ENCODE results near the gene ADPRS. TPM values are rescaled to one million over a fixed set of nuclear protein-coding genes. Genes with fewer than 3 reads are reported as not detected.

The ADPRS gene
- total RNA-seq, 4 donors from 2014 or later = 54.5 to 119 (median 71.2) TPM

DNA sequence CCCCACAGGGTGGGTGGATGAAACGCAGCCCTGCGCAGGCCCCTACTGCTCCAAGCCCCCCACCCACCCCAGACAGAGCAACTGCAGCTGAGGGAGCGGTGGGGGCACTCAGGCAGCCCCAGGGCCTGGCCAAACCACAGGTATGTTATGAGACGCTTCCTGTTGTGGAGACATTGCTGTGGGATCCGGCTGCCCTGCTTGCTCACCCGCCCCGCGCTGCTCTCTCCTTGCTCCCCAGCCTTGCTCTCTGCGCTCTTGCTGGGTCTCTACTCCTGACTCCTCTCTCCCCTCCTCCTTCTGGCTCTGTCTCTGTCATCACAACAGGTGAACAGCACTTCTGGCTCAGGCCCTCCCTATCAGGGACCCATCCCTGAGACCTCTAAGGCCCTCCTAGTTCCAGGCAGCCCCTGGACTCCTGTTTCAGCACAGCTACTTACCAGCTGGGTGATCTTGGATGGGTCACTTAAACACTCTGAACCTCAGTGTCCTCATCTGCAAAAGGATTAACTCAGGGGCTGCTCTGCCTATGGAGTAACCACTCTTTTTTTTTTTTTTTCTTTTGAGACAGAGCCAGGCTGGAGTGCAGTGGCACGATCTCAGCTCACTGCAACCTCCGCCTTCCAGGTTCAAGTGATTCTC is 20.5 kb downstream of the ADPRS start:
- intact Hi-C loops (cut with DNase I; ENCODE audit: low total_unique reads) = no loop called here
- no peak for TF ChIP-seq POLR2A (IDR thresholded peaks at IDR 0.05)
- TF ChIP-seq, protein P1, sequence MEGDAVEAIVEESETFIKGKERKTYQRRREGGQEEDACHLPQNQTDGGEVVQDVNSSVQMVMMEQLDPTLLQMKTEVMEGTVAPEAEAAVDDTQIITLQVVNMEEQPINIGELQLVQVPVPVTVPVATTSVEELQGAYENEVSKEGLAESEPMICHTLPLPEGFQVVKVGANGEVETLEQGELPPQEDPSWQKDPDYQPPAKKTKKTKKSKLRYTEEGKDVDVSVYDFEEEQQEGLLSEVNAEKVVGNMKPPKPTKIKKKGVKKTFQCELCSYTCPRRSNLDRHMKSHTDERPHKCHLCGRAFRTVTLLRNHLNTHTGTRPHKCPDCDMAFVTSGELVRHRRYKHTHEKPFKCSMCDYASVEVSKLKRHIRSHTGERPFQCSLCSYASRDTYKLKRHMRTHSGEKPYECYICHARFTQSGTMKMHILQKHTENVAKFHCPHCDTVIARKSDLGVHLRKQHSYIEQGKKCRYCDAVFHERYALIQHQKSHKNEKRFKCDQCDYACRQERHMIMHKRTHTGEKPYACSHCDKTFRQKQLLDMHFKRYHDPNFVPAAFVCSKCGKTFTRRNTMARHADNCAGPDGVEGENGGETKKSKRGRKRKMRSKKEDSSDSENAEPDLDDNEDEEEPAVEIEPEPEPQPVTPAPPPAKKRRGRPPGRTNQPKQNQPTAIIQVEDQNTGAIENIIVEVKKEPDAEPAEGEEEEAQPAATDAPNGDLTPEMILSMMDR (IDR thresholded peaks at IDR 0.05) = no peak
- 64 to 76% methylated on average over 11 of the region's 11 CpGs for WGBS, 2 donors
- H3K4me3 ChIP-seq (ENCODE audit: low read depth, poor library complexity, severe bottlenecking) = no peak overlapping the region
- no peak for DNase-seq (ENCODE audit: low spot score in 2 of 2)

DNA sequence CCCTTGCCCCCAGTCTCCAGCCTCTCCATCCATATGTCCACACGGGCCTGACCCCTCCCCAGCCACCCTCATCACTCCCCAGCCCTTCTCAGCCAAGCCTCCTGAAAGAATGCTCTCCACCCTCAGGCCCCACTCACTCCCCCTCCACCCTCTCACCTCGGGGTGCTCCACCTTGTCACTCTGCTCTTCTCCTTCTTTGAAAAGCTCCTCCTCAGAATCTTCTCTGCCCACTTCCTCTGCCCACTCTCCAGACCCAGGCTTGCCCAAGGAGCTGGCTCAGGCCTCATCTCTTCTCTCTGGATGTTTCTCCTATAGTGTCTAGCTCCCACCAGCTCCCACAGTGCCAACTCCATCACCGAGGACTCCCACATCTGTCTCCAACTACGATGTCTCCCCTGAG is 22.5 kb downstream of the ADPRS start:
- 52 to 61% methylated on average over 4 of the region's 4 CpGs for WGBS, 2 donors

DNA sequence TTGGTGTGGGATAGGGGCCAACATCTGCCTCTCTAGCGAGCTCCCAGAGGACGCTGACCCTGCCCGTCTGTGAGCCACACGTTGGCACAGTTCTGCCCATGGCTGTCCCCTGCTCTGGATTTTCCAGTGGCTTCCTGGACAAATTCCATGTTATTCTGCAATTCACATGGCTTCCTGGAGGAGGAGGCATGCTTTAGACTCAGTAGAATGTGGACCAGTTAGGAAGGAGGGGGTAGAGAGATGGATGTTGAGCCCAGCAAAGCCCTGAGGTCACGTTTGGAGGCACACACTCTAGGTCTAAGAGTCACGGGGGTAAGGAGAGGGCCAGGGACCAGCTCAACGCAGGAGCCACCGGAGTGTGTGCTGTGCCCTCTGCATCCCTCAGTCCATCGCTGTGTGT is 24.1 kb downstream of the ADPRS start:
- 89 to 93% methylated on average over 9 of the region's 9 CpGs for WGBS, 2 donors
- no peak overlapping the region for H3K4me3 ChIP-seq (ENCODE audit: low read depth, poor library complexity, severe bottlenecking)
- TF ChIP-seq, protein P1 (IDR thresholded peaks at IDR 0.05) = no peak
- no peak for DNase-seq (ENCODE audit: low spot score in 2 of 2)
- intact Hi-C loops (cut with DNase I; ENCODE audit: low total_unique reads) = no loop called here

More for the DNA sequence above, 22.5 kb downstream of the ADPRS start:
- no peak overlapping the region for H3K4me3 ChIP-seq (ENCODE audit: low read depth, poor library complexity, severe bottlenecking)
- TF ChIP-seq, protein P1 (IDR thresholded peaks at IDR 0.05) = no peak
- no peak for TF ChIP-seq POLR2A (IDR thresholded peaks at IDR 0.05)
- intact Hi-C loops (cut with DNase I; ENCODE audit: low total_unique reads) = no loop called here
- DNase-seq (ENCODE audit: low spot score in 2 of 2) = no peak

DNA sequence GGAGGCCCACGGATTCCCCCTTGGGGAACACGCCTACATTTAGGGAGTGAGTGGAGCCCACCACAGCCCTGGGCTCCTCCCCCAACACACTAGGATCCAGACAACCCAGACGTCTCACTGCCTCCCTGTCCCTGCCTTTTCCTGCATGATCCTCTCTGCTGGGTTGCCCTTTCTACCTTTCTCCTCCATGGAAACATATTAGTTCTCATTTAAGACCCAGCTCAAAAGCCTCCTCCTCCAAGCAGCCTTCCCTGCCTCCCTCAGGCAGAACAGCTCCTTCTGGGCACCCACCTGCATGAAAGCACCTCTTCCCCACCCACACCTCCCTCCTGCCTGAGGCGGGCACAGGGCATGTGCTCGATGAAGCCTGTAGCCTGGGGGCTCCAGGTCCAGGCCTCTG is 25.7 kb downstream of the ADPRS start:
- no peak overlapping the region for H3K4me3 ChIP-seq (ENCODE audit: low read depth, poor library complexity, severe bottlenecking)
- TF ChIP-seq, protein P1 (IDR thresholded peaks at IDR 0.05) = no peak
- TF ChIP-seq POLR2A (IDR thresholded peaks at IDR 0.05) = no peak
- no peak for DNase-seq (ENCODE audit: low spot score in 2 of 2)
- 69 to 86% methylated on average over 5 of the region's 5 CpGs for WGBS, 2 donors
- intact Hi-C loops (cut with DNase I; ENCODE audit: low total_unique reads) = no loop called here

DNA sequence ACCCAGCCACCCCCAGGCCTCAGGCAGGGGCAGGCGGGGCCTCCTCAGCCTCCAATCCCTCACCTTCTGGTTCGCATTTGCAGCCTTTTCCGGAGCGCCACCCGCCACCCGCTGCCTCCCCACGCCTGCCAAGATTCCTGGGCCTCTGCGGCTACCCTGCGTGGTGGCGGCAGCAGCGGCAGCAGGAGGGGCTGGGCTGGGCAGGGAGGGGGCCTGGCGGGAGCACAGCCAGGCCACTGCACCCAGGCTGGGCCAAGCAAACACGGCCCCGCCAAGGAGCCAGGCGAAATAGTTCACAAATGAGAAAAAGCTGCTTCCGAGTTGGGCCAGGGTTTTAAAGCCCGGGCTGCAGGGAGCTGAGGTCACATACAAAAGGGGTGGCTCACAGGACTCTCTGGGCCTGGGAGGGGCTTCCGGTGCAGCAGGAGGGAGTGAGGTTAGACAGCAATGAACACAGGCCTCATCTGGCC is 26.5 kb downstream of the ADPRS start:
- intact Hi-C loops (cut with DNase I; ENCODE audit: low total_unique reads) = no loop called here
- no peak for DNase-seq (ENCODE audit: low spot score in 2 of 2)
- H3K4me3 ChIP-seq (ENCODE audit: low read depth, poor library complexity, severe bottlenecking) = no peak overlapping the region

More for the DNA sequence above, 26.5 kb downstream of the ADPRS start:
- TF ChIP-seq, protein P1 (IDR thresholded peaks at IDR 0.05) = no peak
- no peak for TF ChIP-seq POLR2A (IDR thresholded peaks at IDR 0.05)
- 72 to 74% methylated on average over 11 to 18 of the region's 18 CpGs for WGBS, 2 donors

Data from lower leg skin (tissue), 4 donors.